Measurements from ENCODE around the gene ZNF544. TPM values are rescaled to one million over a fixed set of nuclear protein-coding genes. Genes with fewer than 3 reads are reported as not detected.
A peak's percentile ranks its signal among the peaks of the same experiment; 100 is the strongest.
"Not testable (repeated sequence)": the region's sequence is repeated elsewhere in the genome, so short reads cannot be mapped to it uniquely, and the experiment has no call there.

The ZNF544 gene
- total RNA-seq, 1 donor from 2014 or later = 3.9 TPM

GRCh38 chr19:58305932-58306323, 77.2 kb downstream of the ZNF544 start:
- Histone ChIP-seq H3K4me3 (peak overlapping the region; percentile 77 to 87), H3K27ac (peak overlapping the region; percentile 84 to 91), H3K36me3 (peaks cover 0 to 41% of the 10 kb centered on the region in 2 donors), H3K4me1 (peaks cover 0 to 7% of the 10 kb centered on the region in 2 donors), H3K9me3 (peaks cover 0 to 28% of the 10 kb centered on the region in 2 donors), H3K27me3 (no peaks in the 10 kb centered on the region)
- intact Hi-C loops (cut with DNase I) = loop anchor here (1.0 to 10.0 kb wide), 7 partner anchors 21 to 1464 kb away; partner anchors contain the start of genes PEG3, ZIM2, ZNF274 and ZNF497
- no peak for TF ChIP-seq CTCF (IDR thresholded peaks at IDR 0.05)
- no peak for DNase-seq (ENCODE audit: low spot score in 2 of 2)

GRCh38 chr19:58307736-58308135, 79.0 kb downstream of the ZNF544 start:
- DNase-seq (ENCODE audit: low spot score in 2 of 2) = no peak
- no peak overlapping the region for H3K4me3 ChIP-seq
- intact Hi-C loops (cut with DNase I) = loop anchor here (5.0 to 10.0 kb wide), 2 partner anchors 123 to 1465 kb away; partner anchors contain the start of genes PEG3, ZIM2 and ZNF274
- no peaks in the 10 kb centered on the region for H3K27me3 ChIP-seq
- peaks cover 8 to 52% of the 10 kb centered on the region in 2 donors for H3K36me3 ChIP-seq
- no peak overlapping the region for H3K27ac ChIP-seq
- peaks cover 0 to 7% of the 10 kb centered on the region in 2 donors for H3K4me1 ChIP-seq
- TF ChIP-seq CTCF (IDR thresholded peaks at IDR 0.05) = no peak
- peaks cover 0 to 13% of the 10 kb centered on the region in 2 donors for H3K9me3 ChIP-seq

- H3K4me1 ChIP-seq; H3K4me3 ChIP-seq; H3K27ac ChIP-seq; intact Hi-C loops (cut with DNase I); H3K9me3 ChIP-seq; DNase-seq (ENCODE audit: low spot score in 2 of 2); H3K27me3 ChIP-seq: not testable (repeated sequence)
- TF ChIP-seq CTCF (IDR thresholded peaks at IDR 0.05) = peak in 2 of 3 experiments; percentile 23 to 45
- peaks cover 33 to 81% of the 10 kb centered on the region in 2 donors for H3K36me3 ChIP-seq
Observed at GRCh38 chr19:58310685-58311084, 82.0 kb downstream of the ZNF544 start.

- H3K27me3 ChIP-seq = no peaks in the 10 kb centered on the region
- DNase-seq (ENCODE audit: low spot score in 2 of 2) = no peak
- TF ChIP-seq CTCF (IDR thresholded peaks at IDR 0.05) = no peak
- peaks cover 35 to 88% of the 10 kb centered on the region in 2 donors for H3K36me3 ChIP-seq
- no peak overlapping the region for H3K27ac ChIP-seq
- H3K9me3 ChIP-seq = peaks cover 0 to 8% of the 10 kb centered on the region in 2 donors
- H3K4me1 ChIP-seq = no peaks in the 10 kb centered on the region
- H3K4me3 ChIP-seq = no peak overlapping the region
- intact Hi-C loops (cut with DNase I) = no loop called here
Observed at GRCh38 chr19:58311345-58311865, 82.7 kb downstream of the ZNF544 start.

Other genes starting within 250 kb of the ZNF544 start
- 1.5 TPM for gene ZNF606, start 226.1 kb upstream of the ZNF544 start, total RNA-seq
- gene ZSCAN1, start 194.9 kb upstream of the ZNF544 start, total RNA-seq = not detected
- gene ZNF135, start 169.6 kb upstream of the ZNF544 start, total RNA-seq = 3.7 TPM
- gene ZSCAN18, start 130.7 kb upstream of the ZNF544 start, total RNA-seq = 181 TPM
- 3.8 TPM for gene ZNF329, start 78.1 kb upstream of the ZNF544 start, total RNA-seq
- gene ZNF274, start 45.9 kb upstream of the ZNF544 start, total RNA-seq = 14.7 TPM
- 6.0 TPM for gene ZNF8, start 50.0 kb downstream of the ZNF544 start, total RNA-seq
- gene ERVK3-1, start 76.5 kb downstream of the ZNF544 start, total RNA-seq = 35.0 TPM
- 1.9 TPM for gene ZSCAN22, start 98.1 kb downstream of the ZNF544 start, total RNA-seq
- 0.32 TPM for gene A1BG, start 124.6 kb downstream of the ZNF544 start, total RNA-seq
- not detected for gene ZNF497, start 133.8 kb downstream of the ZNF544 start, total RNA-seq
- gene ZNF837, start 152.1 kb downstream of the ZNF544 start, total RNA-seq = not detected
- 1,483 TPM for gene RPS5, start 158.4 kb downstream of the ZNF544 start, total RNA-seq
- gene RNF225, start 166.7 kb downstream of the ZNF544 start, total RNA-seq = not detected
- 17.9 TPM for gene ZNF584, start 179.7 kb downstream of the ZNF544 start, total RNA-seq
- 5.2 TPM for gene ZNF132, start 211.2 kb downstream of the ZNF544 start, total RNA-seq
- 2.2 TPM for gene ZNF324B, start 222.7 kb downstream of the ZNF544 start, total RNA-seq
- gene ZNF324, start 238.2 kb downstream of the ZNF544 start, total RNA-seq = 2.1 TPM
- 42.7 TPM for gene ZNF446, start 247.4 kb downstream of the ZNF544 start, total RNA-seq